H9 (cell line): ENCODE data around the gene TRAPPC2. TPM values are rescaled to one million over a fixed set of nuclear protein-coding genes. Genes with fewer than 3 reads are reported as not detected.

Experiments used
- DNase-seq: peaks from one replicate; pipeline ENCODE4 v3.0.0-alpha.2; 2017
- H2AFZ ChIP-seq: one replicate; pipeline ENCODE4 v1.6.1; 2013; ENCODE audit warnings: mild to moderate bottlenecking, low read length, control low read depth, moderate library complexity
- H2AK5ac ChIP-seq: 2 replicates; pipeline ENCODE4 v1.6.1; 2013; ENCODE audit warnings: low read length, control low read depth, mixed read lengths; ENCODE audit not compliant: insufficient read length
- H2BK120ac ChIP-seq: one replicate; pipeline ENCODE4 v1.6.1; 2013; ENCODE audit warnings: low read depth, mild to moderate bottlenecking, low read length, control low read depth, inconsistent platforms; ENCODE audit not compliant: poor library complexity, severe bottlenecking
- H2BK12ac ChIP-seq: 2 replicates; pipeline ENCODE4 v1.6.1; 2013; ENCODE audit warnings: low read length, control low read depth, mixed read lengths, low read depth; ENCODE audit not compliant: insufficient read length
- H2BK15ac ChIP-seq: 2 replicates; pipeline ENCODE4 v1.6.1; 2013; ENCODE audit warnings: low read depth, low read length, control low read depth
- H2BK20ac ChIP-seq: one replicate; pipeline ENCODE4 v1.6.1; 2013; ENCODE audit warnings: low read depth, mild to moderate bottlenecking, low read length, control low read depth, inconsistent platforms; ENCODE audit not compliant: poor library complexity, severe bottlenecking
- H2BK5ac ChIP-seq: 2 replicates; pipeline ENCODE4 v1.6.1; 2013; ENCODE audit warnings: low read length, control low read depth, mixed read lengths; ENCODE audit not compliant: insufficient read length
- H3K14ac ChIP-seq: 2 replicates; pipeline ENCODE4 v1.6.1; 2013; ENCODE audit warnings: low read length, control low read depth; ENCODE audit not compliant: insufficient read depth
- H3K18ac ChIP-seq: 2 replicates; pipeline ENCODE4 v1.6.1; 2013; ENCODE audit warnings: low read depth, mild to moderate bottlenecking, mixed read lengths, low read length, control low read depth; ENCODE audit not compliant: insufficient read length
- H3K23ac ChIP-seq: 2 replicates; pipeline ENCODE4 v1.6.1; 2013; ENCODE audit warnings: low read length, control low read depth, mixed read lengths, low read depth; ENCODE audit not compliant: insufficient read length
- H3K23me2 ChIP-seq: 2 replicates; pipeline ENCODE4 v1.6.1; 2013; ENCODE audit warnings: low read depth, mild to moderate bottlenecking, mixed read lengths, low read length, control low read depth; ENCODE audit not compliant: insufficient read length, poor library complexity, severe bottlenecking
- H3K27ac ChIP-seq: 2 replicates; pipeline ENCODE4 v1.5.1; 2013; ENCODE audit warnings: low read length, control low read depth, mixed read lengths, low read depth; ENCODE audit not compliant: insufficient read length
- H3K27me3 ChIP-seq: 2 replicates; pipeline ENCODE4 v1.6.1; 2013; ENCODE audit warnings: low read length, control low read depth, inconsistent platforms; ENCODE audit not compliant: insufficient read depth
- H3K4ac ChIP-seq: 2 replicates; pipeline ENCODE4 v1.6.1; 2013; ENCODE audit warnings: low read depth, mild to moderate bottlenecking, control low read depth, inconsistent platforms, low read length, moderate library complexity
- H3K4me1 ChIP-seq: 2 replicates; pipeline ENCODE4 v1.6.1; 2013; ENCODE audit warnings: low read length, control low read depth, inconsistent platforms; ENCODE audit not compliant: insufficient read depth
- H3K4me2 ChIP-seq: 2 replicates; pipeline ENCODE4 v1.6.1; 2013; ENCODE audit warnings: low read length, control low read depth, mixed read lengths; ENCODE audit not compliant: insufficient read length, insufficient read depth
- H3K56ac ChIP-seq: 2 replicates; pipeline ENCODE4 v1.6.1; 2013; ENCODE audit warnings: low read depth, mild to moderate bottlenecking, mixed read lengths, low read length, control low read depth; ENCODE audit not compliant: insufficient read length
- H3K79me1 ChIP-seq: 2 replicates; pipeline ENCODE4 v1.6.1; 2013; ENCODE audit warnings: low read depth, mild to moderate bottlenecking, moderate library complexity, low read length, control low read depth, inconsistent platforms; ENCODE audit not compliant: insufficient read depth, poor library complexity, severe bottlenecking
- H3K79me2 ChIP-seq: 2 replicates; pipeline ENCODE4 v1.6.1; 2013; ENCODE audit warnings: low read length, control low read depth, inconsistent platforms; ENCODE audit not compliant: insufficient read depth
- H3K9ac ChIP-seq: 2 replicates; pipeline ENCODE4 v1.6.1; 2013; ENCODE audit warnings: low read length, control low read depth, mixed read lengths; ENCODE audit not compliant: insufficient read length; ENCODE audit errors: extremely low read depth
- H3K9me3 ChIP-seq: one replicate; pipeline ENCODE4 v1.6.1; 2013; ENCODE audit warnings: low read depth, low read length, inconsistent platforms; ENCODE audit not compliant: control insufficient read depth
- H3T11ph ChIP-seq: one replicate; pipeline ENCODE4 v1.6.1; 2013; ENCODE audit warnings: mild to moderate bottlenecking, low read length, control low read depth, inconsistent platforms
- H4K20me1 ChIP-seq: one replicate; pipeline ENCODE4 v1.6.1; 2013; ENCODE audit not compliant: control insufficient read depth, insufficient read length, insufficient read depth
- H4K5ac ChIP-seq: 2 replicates; pipeline ENCODE4 v1.6.1; 2013; ENCODE audit warnings: low read depth, mild to moderate bottlenecking, mixed read lengths, low read length, control low read depth; ENCODE audit not compliant: insufficient read length
- H4K8ac ChIP-seq: replicated peaks from 2 replicates; pipeline ENCODE4 v1.6.1; 2013; ENCODE audit warnings: low read length, control low read depth, mixed read lengths, low read depth; ENCODE audit not compliant: insufficient read length
- H4K91ac ChIP-seq: 2 replicates; pipeline ENCODE4 v1.6.1; 2013; ENCODE audit warnings: low read depth, mild to moderate bottlenecking, moderate library complexity, mixed read lengths, low read length, control low read depth; ENCODE audit not compliant: insufficient read length
- H3K27ac Mint-ChIP-seq, 3 experiments: 2 replicates in 2 of 3; 3 replicates in 1 of 3; pipeline ENCODE4 v1.8.0; 2020 to 2021; ENCODE audit warnings: mixed read lengths in 3 of 3, mild to moderate bottlenecking in 1 of 3, moderate library complexity in 1 of 3
- H3K27me3 Mint-ChIP-seq: 2 replicates; pipeline ENCODE4 v1.8.0; 2021; ENCODE audit warnings: low read depth, mild to moderate bottlenecking, moderate library complexity, mixed read lengths
- H3K36me3 Mint-ChIP-seq, 3 experiments: 2 replicates in 2 of 3; 3 replicates in 1 of 3; pipeline ENCODE4 v1.8.0; 2020 to 2021; ENCODE audit warnings: low read depth in 3 of 3, mixed read lengths in 3 of 3; ENCODE audit not compliant: insufficient read depth in 1 of 3
- H3K4me1 Mint-ChIP-seq, 2 experiments: 2 replicates each; pipeline ENCODE4 v1.8.0; 2020; ENCODE audit warnings: mixed read lengths in 2 of 2
- H3K4me3 Mint-ChIP-seq, 2 experiments: 2 replicates in 1 of 2; 3 replicates in 1 of 2; pipeline ENCODE4 v1.8.0; 2020 to 2021; ENCODE audit warnings: mild to moderate bottlenecking in 2 of 2, mixed read lengths in 2 of 2, moderate library complexity in 1 of 2
- H3K9me3 Mint-ChIP-seq, 2 experiments: 2 replicates in 1 of 2; 3 replicates in 1 of 2; pipeline ENCODE4 v1.8.0; 2020; ENCODE audit warnings: mild to moderate bottlenecking in 2 of 2, mixed read lengths in 2 of 2, moderate library complexity in 1 of 2
- WGBS: extraction: QIAGEN DNeasy Blood & Tissue Kit; methylation state at CpG from one replicate; pipeline ENCODE4 v1.1.7; 2013; ENCODE audit warnings: missing lambda C conversion rate, low lambda C conversion rate, mixed read lengths; ENCODE audit not compliant: insufficient read length; ENCODE audit errors: extremely low coverage; 5-methylcytosine and 5-hydroxymethylcytosine counted together
- total RNA-seq: library from RNA; stranded (reverse); gene quantifications from 2 replicates; pipeline ENCODE4 v1.2.1, GENCODE V29; 2021
- TF ChIP-seq, protein P1 (sequence below): fragments of 200-600 bp; sonication (generic); conservative IDR thresholded peaks from 3 replicates; pipeline ENCODE4 v1.8.0; 2021; ENCODE audit warnings: antibody characterized with exemption, mild to moderate bottlenecking

Gene TRAPPC2
- total RNA-seq, 1 experiment from 2014 or later = 13.3 TPM

DNA sequence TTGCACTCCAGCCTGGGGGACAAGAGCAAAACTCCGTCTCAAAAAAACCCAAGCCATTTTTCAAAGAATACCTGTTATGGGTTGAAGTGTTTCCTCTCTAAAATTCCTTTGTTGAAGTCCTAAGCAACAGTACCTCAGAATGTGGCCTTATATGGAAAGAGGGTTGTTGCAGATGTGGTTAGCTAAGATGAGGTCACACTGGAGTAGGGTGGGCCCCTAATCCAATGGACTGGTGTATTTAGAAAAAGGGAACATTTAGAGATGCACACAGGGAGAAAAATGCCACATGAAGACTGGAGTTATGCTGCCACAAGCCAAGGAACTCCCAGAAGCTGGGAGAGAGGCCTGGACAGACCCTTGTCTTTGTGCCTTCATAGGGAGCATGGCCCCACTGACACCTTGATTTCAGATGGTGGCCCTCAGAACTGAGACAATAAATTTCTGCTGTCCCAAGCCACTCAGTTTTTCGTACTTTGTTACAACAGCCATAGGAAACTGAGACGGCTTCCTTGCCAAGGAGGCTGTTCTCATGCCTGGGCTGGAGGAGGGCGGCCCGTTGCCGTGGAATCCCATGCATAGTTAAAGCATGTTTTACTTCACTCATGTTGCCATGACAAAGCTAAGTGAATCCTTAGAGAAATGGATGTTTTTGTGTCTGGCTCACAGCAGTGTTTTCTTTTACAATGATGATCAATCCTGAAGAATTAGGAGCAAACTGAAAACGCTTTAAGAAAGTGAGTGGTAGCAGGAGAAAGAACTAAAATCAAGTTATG, 16.5 kb downstream of the TRAPPC2 start:
- no peak overlapping the region for H2BK120ac ChIP-seq
- TF ChIP-seq, protein P1, sequence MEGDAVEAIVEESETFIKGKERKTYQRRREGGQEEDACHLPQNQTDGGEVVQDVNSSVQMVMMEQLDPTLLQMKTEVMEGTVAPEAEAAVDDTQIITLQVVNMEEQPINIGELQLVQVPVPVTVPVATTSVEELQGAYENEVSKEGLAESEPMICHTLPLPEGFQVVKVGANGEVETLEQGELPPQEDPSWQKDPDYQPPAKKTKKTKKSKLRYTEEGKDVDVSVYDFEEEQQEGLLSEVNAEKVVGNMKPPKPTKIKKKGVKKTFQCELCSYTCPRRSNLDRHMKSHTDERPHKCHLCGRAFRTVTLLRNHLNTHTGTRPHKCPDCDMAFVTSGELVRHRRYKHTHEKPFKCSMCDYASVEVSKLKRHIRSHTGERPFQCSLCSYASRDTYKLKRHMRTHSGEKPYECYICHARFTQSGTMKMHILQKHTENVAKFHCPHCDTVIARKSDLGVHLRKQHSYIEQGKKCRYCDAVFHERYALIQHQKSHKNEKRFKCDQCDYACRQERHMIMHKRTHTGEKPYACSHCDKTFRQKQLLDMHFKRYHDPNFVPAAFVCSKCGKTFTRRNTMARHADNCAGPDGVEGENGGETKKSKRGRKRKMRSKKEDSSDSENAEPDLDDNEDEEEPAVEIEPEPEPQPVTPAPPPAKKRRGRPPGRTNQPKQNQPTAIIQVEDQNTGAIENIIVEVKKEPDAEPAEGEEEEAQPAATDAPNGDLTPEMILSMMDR = no peak
- H2BK15ac ChIP-seq = no peak overlapping the region
- Mint-ChIP-seq H3K27me3 (no peaks in the 10 kb centered on the region), H3K27ac (peak overlapping the region; percentile 29 to 76 (median 44); a peak in 2 of 7 replicates), H3K4me3 (no peak overlapping the region), H3K36me3 (peaks cover 5 to 58% (median 25%) of the 10 kb centered on the region in 3 experiments; a peak in 6 of 7 replicates), H3K4me1 (no peaks in the 10 kb centered on the region), H3K9me3 (peaks cover 17 to 36% of the 10 kb centered on the region in 2 experiments)
- no peak overlapping the region for H3K4me2 ChIP-seq
- no peaks in the 10 kb centered on the region for H3K9me3 ChIP-seq
- no peak overlapping the region for H3K9ac ChIP-seq
- H3T11ph ChIP-seq = no peak overlapping the region
- no peaks in the 10 kb centered on the region for H3K4me1 ChIP-seq
- H3K18ac ChIP-seq = no peak overlapping the region
- H3K27ac ChIP-seq = no peak overlapping the region
- H2BK5ac ChIP-seq = no peak overlapping the region
- no peak overlapping the region for H3K56ac ChIP-seq
- no peaks in the 10 kb centered on the region for H3K23me2 ChIP-seq
- H2BK20ac ChIP-seq = no peak overlapping the region
- H3K79me1 ChIP-seq = peaks cover 3% of the 10 kb centered on the region
- no peaks in the 10 kb centered on the region for H4K20me1 ChIP-seq
- no peak for DNase-seq
- no CpG with 5 or more reads among the region's 7 CpGs for WGBS
- H4K5ac ChIP-seq = no peak overlapping the region
- no peaks in the 10 kb centered on the region for H3K27me3 ChIP-seq
- no peak overlapping the region for H2AK5ac ChIP-seq
- H3K14ac ChIP-seq = no peak overlapping the region
- H4K91ac ChIP-seq = no peak overlapping the region
- peaks cover 2% of the 10 kb centered on the region; the same call in 1 of the 2 replicates for H3K79me2 ChIP-seq
- H3K23ac ChIP-seq = no peak overlapping the region
- H2AFZ ChIP-seq = no peak overlapping the region
- no peak overlapping the region for H3K4ac ChIP-seq
- H4K8ac ChIP-seq = no peak overlapping the region
- no peak overlapping the region for H2BK12ac ChIP-seq
